Hindlimb muscle (tissue), 1 donor: ENCODE results near the gene NCMAP. TPM values are rescaled to one million over a fixed set of nuclear protein-coding genes. Genes with fewer than 3 reads are reported as not detected.

Experiments used
- DNase-seq: peaks from one replicate; pipeline ENCODE4 v3.0.0-alpha.2; 2013
- polyA plus RNA-seq: library from polyadenylated mRNA; unstranded; fragments of 120-200 nt; gene quantifications from one replicate; pipeline ENCODE4 v1.2.1, GENCODE V29; 2013; ENCODE audit not compliant: insufficient read length

Gene NCMAP
- polyA plus RNA-seq, 1 donor: 0.06 TPM

DNA sequence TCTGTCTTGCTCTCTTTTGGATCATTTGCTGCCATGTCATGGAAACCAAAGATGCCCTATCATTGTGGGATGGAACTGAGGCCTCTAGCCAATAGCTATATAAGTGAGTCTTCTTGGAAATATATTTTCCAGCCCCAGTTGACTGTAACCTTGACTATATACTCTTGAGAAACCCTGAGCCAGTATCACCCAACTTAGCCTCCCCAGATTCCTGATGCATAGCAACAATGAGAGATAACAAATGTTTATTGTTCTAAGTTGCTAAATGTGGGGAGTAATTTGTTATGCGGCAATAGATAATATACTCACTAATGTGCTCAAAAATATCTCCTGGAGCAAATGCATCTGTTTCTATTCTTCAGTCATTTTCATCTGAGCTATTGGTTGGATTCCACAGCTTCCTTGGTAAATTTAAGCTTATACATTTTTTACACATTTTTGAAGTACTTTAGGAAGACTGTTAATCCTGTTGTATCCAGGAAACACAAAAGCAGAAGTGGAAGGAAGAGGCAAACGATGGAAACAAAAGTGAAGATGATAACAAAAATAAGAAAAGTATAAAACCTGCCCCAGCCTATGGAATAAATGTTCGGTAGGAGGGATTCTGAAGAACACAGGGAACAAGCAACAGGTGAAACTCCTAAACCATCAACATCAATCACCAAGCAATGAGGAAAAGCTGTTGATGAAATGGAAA, 80.9 kb downstream of the NCMAP start:
- no peak for DNase-seq

DNA sequence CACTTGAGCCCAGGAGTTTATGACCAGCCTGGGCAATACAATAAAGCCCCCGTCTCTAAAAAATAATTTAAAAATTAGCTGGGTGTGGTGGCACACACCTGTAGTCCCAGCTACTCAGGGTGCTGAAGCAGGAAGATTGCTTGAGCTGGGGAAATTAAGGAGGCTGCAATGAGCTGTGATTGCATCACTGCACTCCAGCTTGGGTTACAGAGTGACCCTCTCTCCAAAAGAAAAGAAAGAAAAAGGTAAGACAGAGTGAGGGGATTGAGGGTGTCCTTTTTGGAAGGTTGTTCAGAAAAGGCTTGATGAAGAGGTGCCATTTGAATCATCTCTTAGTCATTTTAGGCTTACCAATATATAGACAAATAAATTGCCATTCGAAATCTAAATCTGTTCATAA, 83.2 kb downstream of the NCMAP start:
- DNase-seq: no peak

GRCh38 chr1:24639881-24640280, 84.0 kb downstream of the NCMAP start:
- no peak for DNase-seq

DNA sequence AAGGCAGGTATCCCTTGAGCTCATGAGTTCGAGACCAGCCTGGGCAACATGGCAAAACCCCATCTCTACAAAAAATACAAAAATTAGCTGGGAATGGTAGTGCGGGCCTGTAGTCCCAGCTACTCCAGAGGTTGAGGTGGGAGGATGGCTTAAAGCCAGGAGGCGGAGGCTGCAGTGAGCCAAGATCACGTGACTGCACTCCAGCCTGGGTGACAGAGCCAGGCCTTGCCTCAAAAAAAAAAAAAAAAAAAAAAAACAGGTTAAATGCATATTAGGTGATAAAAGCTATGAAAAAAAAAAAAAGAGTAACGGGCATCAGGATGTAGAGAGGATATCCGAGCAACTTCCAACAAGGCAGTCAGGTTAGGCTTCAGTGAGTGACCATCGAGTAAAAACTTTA, 84.4 kb downstream of the NCMAP start:
- DNase-seq: no peak

DNA sequence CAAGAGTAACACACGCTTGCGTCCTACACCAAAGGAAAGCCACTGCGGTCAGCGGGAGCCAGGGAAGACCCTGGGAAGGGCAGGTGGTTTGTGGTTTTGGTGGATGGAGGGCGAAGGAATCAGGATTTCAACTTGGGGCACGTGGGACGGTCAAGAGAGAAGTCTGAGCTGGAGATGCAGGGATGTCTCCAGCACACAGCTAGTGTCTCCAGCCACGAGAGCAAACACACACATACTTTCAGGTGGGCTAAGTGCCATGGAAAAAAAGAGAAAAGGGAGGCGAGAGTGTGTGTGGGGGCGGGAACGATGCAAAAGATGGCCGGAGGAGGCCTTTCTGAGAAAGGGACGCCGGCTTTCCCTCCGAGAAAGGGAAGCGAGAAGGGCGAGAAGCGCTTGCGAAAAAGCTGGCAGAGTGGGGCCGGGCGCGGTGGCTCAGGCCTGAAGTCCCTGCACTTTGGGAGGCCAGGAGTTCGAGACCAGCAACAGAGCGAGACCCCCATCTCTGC, 85.8 kb downstream of the NCMAP start:
- peak; percentile 72 for DNase-seq

DNA sequence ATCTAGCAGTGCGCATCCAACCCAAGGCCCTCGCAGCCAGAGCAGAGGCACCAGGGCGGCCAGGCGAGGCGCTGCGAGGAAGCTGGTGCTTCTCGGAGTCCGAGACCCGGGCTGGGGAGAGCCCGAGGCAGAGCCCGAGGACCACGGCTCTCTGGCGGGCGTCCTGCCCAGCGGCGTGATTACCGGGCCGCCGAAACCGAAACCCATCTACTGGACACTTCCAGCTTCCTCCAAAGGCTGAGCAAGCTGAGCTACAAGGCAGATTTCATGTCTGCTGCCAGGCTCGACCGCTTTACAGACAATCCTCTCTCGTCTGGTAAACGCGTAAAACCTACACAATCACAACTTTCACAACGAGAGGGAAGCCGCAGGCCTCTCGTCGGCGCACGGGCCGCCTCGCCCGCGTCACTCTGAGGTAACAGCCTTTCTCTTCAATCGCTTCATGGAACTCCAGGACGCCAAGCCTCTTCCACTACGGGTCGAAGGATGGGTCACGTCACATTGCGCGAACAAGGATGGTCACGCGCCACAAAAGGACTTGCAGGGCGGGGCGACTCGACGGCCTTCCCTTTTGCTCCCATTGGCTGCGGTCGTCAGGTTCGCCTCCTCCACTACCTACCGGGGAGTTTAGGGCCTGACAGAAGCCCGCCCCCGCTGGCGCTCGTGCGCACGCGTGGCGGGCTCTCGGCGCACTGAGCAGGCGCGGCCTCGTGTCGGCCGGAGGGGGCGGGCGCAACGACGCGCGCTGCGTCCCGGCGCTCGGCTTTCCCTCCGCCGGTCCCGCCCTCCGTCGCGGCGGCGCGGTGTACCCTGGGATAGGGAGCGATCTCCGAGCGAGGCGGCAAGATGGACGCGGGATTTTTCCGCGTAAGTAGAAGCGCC, 86.8 kb downstream of the NCMAP start, which contains the start of gene SRRM1:
Gene SRRM1 (plus strand): TSS at position 822 of the 882 bp plus-strand sequence. CDS start 25 bp downstream, at position 847.
- peak; percentile 100 for DNase-seq

DNA sequence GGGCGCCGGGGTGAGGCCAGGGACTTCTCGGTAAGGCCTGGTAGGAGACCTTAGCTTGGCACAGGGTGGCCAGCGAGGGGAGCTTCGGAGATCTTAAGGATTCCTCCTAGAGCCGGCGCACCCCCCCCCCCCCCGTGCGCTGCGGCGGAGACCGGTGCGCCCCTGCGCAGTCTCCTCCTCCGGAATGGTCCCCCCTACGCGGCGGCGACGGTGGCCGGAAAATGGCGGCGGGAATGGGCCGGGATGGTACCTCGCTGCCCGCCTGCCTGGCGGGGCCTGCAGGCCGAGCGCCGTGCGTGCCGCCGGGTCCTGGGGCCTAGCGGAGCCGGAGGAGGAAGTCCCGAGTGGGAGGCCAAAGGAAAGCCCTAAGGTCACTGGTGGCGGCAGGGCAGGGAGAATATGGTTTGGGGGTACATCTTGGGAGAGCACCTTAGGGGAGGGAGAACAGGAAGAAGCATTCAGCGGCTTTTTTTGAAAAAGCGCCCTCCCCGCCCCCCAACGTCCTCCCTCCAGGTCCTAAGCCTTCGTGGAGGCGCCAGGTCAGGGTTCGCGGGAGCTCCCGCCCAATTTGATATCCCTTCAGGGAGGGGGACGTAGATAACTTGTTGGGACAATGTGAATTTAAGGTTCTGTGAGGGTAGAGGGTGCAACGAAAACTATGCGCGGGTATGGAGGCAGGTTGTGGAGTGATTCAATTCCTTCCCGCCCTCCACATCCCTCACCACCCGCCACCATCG, 87.6 kb downstream of the NCMAP start:
- DNase-seq: peak; percentile 47

DNA sequence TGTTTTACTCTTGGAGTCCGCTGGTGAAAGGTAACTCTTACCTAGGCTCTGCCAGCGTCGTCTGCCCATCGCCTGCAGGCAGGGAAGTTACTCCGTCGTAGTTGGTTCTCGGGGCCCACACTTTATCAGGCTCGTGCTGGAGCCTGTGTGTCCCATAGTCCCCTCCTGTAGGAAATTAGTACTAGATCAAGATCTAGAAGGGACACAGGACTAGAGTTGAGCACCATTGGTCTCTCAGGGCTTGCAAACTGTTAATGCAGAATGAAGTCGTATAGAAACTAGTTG, 88.2 kb downstream of the NCMAP start:
- DNase-seq: no peak

DNA sequence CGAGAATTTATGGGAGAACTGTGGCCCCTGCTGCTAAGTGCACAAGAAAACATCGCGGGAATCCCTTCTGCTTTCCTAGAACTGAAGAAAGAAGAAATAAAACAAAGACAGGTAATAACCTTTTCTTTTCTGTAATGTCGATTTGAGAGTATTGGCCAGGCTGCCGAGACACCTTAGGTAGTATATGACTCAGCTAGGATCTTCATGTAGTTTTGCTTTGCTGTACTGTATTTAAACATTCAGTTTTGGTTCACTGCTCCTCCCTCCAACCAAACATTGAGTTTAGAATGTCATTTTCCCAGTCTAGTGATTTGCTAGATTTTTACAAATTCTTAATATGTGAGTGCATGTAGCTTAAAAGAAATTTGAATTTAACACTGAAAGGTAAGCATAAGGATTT, 93.0 kb downstream of the NCMAP start:
- no peak for DNase-seq

- no peak for DNase-seq
These were observed 96.5 kb downstream of the NCMAP start for GRCh38 chr1:24652382-24652781.

- DNase-seq: no peak
These were observed 98.1 kb downstream of the NCMAP start for GRCh38 chr1:24654010-24654409.

- no peak for DNase-seq
These were observed 100.2 kb downstream of the NCMAP start for GRCh38 chr1:24656046-24656445.

DNA sequence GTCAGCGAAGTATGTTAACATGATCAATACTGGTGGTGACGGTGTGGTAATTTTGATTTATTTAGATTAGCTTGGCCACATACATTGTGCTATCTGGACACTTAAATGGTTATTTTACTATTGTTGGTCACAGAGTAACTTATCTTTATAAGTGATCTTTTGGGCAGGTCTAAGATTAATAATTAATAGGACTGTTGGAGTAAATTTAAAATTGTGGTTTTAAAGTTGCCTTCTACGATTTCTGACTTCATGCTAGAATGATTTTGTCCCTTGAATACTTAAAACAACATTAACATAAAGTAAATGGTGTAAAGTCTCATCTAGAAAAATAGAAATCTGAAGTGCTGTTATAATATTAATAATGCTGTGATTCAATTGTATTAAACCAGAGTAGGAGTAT, 101.9 kb downstream of the NCMAP start:
- no peak for DNase-seq

Other genes with a start within 250 kb of the NCMAP start
- gene GRHL3, start 236.7 kb upstream of the NCMAP start, polyA plus RNA-seq: 0.68 TPM
- 2.0 TPM for gene STPG1, start 142.3 kb upstream of the NCMAP start, polyA plus RNA-seq
- 4.5 TPM for gene NIPAL3, start 140.3 kb upstream of the NCMAP start, polyA plus RNA-seq
- gene RCAN3, start 53.3 kb upstream of the NCMAP start, polyA plus RNA-seq: 1.5 TPM
- gene SRRM1, start 87.2 kb downstream of the NCMAP start, polyA plus RNA-seq: 88.8 TPM
- gene CLIC4, start 189.4 kb downstream of the NCMAP start, polyA plus RNA-seq: 119 TPM